Measurements from ENCODE around the gene RFFL. TPM values are rescaled to one million over a fixed set of nuclear protein-coding genes. Genes with fewer than 3 reads are reported as not detected.

RFFL gene
- total and polyA plus RNA-seq, 9 of the 15 experiments (the other 6 are each of a cell fraction or from before 2014, with no cell fraction given) = 3.4 to 18.1 (median 12.8) TPM

GRCh38 chr17:35063514-35064223 is at the start of gene RFFL (continued):
- no peak for TF ChIP-seq FOXK1 (CRISPR knock-in tag; IDR thresholded peaks at IDR 0.05; ENCODE audit: borderline replicate concordance)
- peak; percentile 93 for TF ChIP-seq HMBOX1 (IDR thresholded peaks at IDR 0.05)
- TF ChIP-seq PBX2 (CRISPR knock-in tag; IDR thresholded peaks at IDR 0.05; ENCODE audit: low read depth) = no peak
- TF ChIP-seq PBX2 (tag; conservative IDR thresholded peaks at IDR 0.05; ENCODE audit: low read depth) = no peak
- TF ChIP-seq ZNF639 (CRISPR knock-in tag; conservative IDR thresholded peaks at IDR 0.05 in 1 of 2, IDR thresholded peaks at IDR 0.05 in 1 of 2) = peak in 1 of 2 experiments; percentile 20; a peak in 1 of 4 replicates
- no peak for TF ChIP-seq NCOA6 (IDR thresholded peaks at IDR 0.05)
- no peak for TF ChIP-seq ATF1 (CRISPR knock-in tag; IDR thresholded peaks at IDR 0.05)
- peak; percentile 46 for TF ChIP-seq ATF1 (tag; IDR thresholded peaks at IDR 0.05)
- no peak for TF ChIP-seq ZBTB49 (CRISPR knock-in tag; IDR thresholded peaks at IDR 0.05; ENCODE audit: borderline replicate concordance)
- TF ChIP-seq ZNF212 (CRISPR knock-in tag; IDR thresholded peaks at IDR 0.05) = no peak
- no peak for TF ChIP-seq ZNF23 (CRISPR knock-in tag; IDR thresholded peaks at IDR 0.05)
- TF ChIP-seq ZNF77 (CRISPR knock-in tag; IDR thresholded peaks at IDR 0.05) = no peak
- no peak for TF ChIP-seq EGR1 (conservative IDR thresholded peaks at IDR 0.05)
- peak; percentile 83 for TF ChIP-seq MAFK (IDR thresholded peaks at IDR 0.05; ENCODE audit: low read length)
- TF ChIP-seq NR2C1 (IDR thresholded peaks at IDR 0.05) = no peak
- peak; percentile 17; the same call in 1 of the 2 replicates for TF ChIP-seq NR2C1 (tag; IDR thresholded peaks at IDR 0.05)
- peak; percentile 64 for TF ChIP-seq EP400 (IDR thresholded peaks at IDR 0.05)
- no peak for TF ChIP-seq SMARCB1 (IDR thresholded peaks at IDR 0.05; ENCODE audit: insufficient read length, low read depth)
- TF ChIP-seq PHF8 (IDR thresholded peaks at IDR 0.05; ENCODE audit: borderline replicate concordance, low read length) = peak; percentile 12; the same call in 1 of the 2 replicates

All from K562 (cell line).